Adrenal gland (tissue), 12 donors: Measurements from ENCODE around the gene PRKRIP1. TPM values are rescaled to one million over a fixed set of nuclear protein-coding genes. Genes with fewer than 3 reads are reported as not detected.

Source experiments
- DNase-seq, 7 donors: peaks; one replicate each; pipeline ENCODE4 v3.0.0-alpha.2; 2019 to 2020
- H3K27ac ChIP-seq, 5 donors: fragments of 200-600 bp; sonication (generic) in 4 of 5; 1 replicate in 3 of 5; 2 replicates in 2 of 5; pipeline versions ENCODE4 v1.5.1 to v1.8.0; 2016 to 2020; ENCODE audit warnings: mild to moderate bottlenecking in 1 of 5
- H3K27me3 ChIP-seq: fragments of 200-600 bp; 2 replicates; pipeline ENCODE4 v1.8.0; 2021
- H3K36me3 ChIP-seq, 2 donors: fragments of 200-600 bp; replicated peaks in 1 of 2; 1 replicate in 1 of 2; 2 replicates in 1 of 2; pipeline versions ENCODE4 v1.5.1 to v1.8.0; 2018 to 2022
- H3K4me1 ChIP-seq, 2 donors: fragments of 200-600 bp; replicated peaks in 1 of 2; 1 replicate in 1 of 2; 2 replicates in 1 of 2; pipeline versions ENCODE4 v1.5.1 to v1.8.0; 2018 to 2021
- H3K4me3 ChIP-seq, 4 donors: fragments of 200-600 bp; sonication (generic) in 3 of 4; one replicate each; pipeline ENCODE4 v1.5.1; 2016 to 2018
- H3K9me3 ChIP-seq, 3 donors: fragments of 200-600 bp; sonication (generic) in 1 of 3; replicated peaks in 1 of 3; 1 replicate in 2 of 3; 2 replicates in 1 of 3; pipeline versions ENCODE4 v1.5.1 to v1.8.0; 2016 to 2021
- CTCF ChIP-seq, 6 experiments: fragments of 450-650 bp in 4 of 6; fragments of 200-600 bp in 2 of 6; sonication (generic) in 1 of 6; IDR thresholded peaks; 1 replicate in 5 of 6; 2 replicates in 1 of 6; pipeline versions ENCODE4 v1.5.1 to v1.8.0; 2016 to 2021; ENCODE audit warnings: antibody characterized with exemption in 6 of 6, mild to moderate bottlenecking in 2 of 6, moderate library complexity in 1 of 6
- POLR2A ChIP-seq, 2 donors: fragments of 450-650 bp; IDR thresholded peaks; one replicate each; pipeline ENCODE4 v1.6.1; 2017; ENCODE audit warnings: antibody characterized with exemption in 2 of 2, mild to moderate bottlenecking in 2 of 2, moderate library complexity in 1 of 2
- WGBS, 4 donors: extraction: QIAGEN DNeasy Blood & Tissue Kit in 2 of 4; methylation state at CpG; one replicate each; pipeline versions ENCODE4 v1.1.5 to v1.1.7; 2013 to 2017; 5-methylcytosine and 5-hydroxymethylcytosine counted together
- intact Hi-C, 2 donors: fragments of 100-400 bp; cut with DNase I; formaldehyde crosslinking; loops; one replicate each; pipeline versions ENCODE4 v1.14.1 to v1.15.0; 2022 to 2023
- polyA plus RNA-seq, 3 donors: library from polyadenylated mRNA; stranded (reverse); fragments of 200-250 nt in 2 of 3; fragments of 350-450 nt in 1 of 3; fragmentation: Illumina TruSeq in 1 of 3; extraction: RNeasy Lipid Tissue Mini Kit (QIAGEN cat#74804) in 1 of 3; gene quantifications; one replicate each; pipeline ENCODE4 v1.2.3, GENCODE V29; 2013 to 2014
- total RNA-seq, 9 donors: library from RNA; depleted of rRNA in 4 of 9; stranded (reverse); fragments of >200 nt in 4 of 9; fragments of 120-200 nt in 1 of 9; fragmentation: NEBNext Ultra II Directional in 1 of 9; extraction: Animal tissue kit (Norgen Biotek cat#: 25700) in 1 of 9; gene quantifications; one replicate each; pipeline versions ENCODE4 v1.1.0 to v1.2.4, GENCODE V29; 2013 to 2023
- donor health status: healthy with polysubstance abuse.
- donor health status: Bipolar disorder and iron deficiency.
- donor health status: DM: yes; HTN: yes; CAD: no.
- donor health status: DM: no; HTN: no; CAD: no.
- donor health status: DM: no; HTN: no; CAD: no.
- donor health status: DM: yes; HTN: yes; CAD: no.

PRKRIP1 gene
- total and polyA plus RNA-seq, 12 donors, result 19.4 to 114 (median 31.1) TPM

GRCh38 chr7:102457352-102457924, 61.3 kb downstream of the PRKRIP1 start:
- Histone ChIP-seq H3K9me3 (no peaks in the 10 kb centered on the region), H3K27ac (no peak overlapping the region), H3K36me3 (peaks cover 0 to 39% of the 10 kb centered on the region in 2 donors), H3K4me1 (no peaks in the 10 kb centered on the region), H3K27me3 (no peaks in the 10 kb centered on the region), H3K4me3 (no peak overlapping the region)
- WGBS, 4 donors, result 92 to 95% (median 94%) methylated on average over 11 to 40 of the region's 40 CpGs
- intact Hi-C loops, result loop anchor here (10.0 kb wide), 2 partner anchors 163 to 173 kb away; partner anchors contain the start of gene SH2B2 (in 1 of the 2)
- no peak for TF ChIP-seq POLR2A (IDR thresholded peaks at IDR 0.05)
- TF ChIP-seq CTCF (IDR thresholded peaks at IDR 0.05), result no peak
- no peak for DNase-seq

- DNase-seq, result no peak
- intact Hi-C loops, result loop anchor here (10.0 kb wide), 2 partner anchors 165 to 175 kb away; partner anchors contain the start of gene SH2B2 (in 1 of the 2)
- Histone ChIP-seq H3K27ac (no peak overlapping the region), H3K4me3 (no peak overlapping the region), H3K36me3 (peaks cover 0 to 39% of the 10 kb centered on the region in 2 donors), H3K9me3 (no peaks in the 10 kb centered on the region), H3K27me3 (no peaks in the 10 kb centered on the region), H3K4me1 (peaks cover 7 to 10% of the 10 kb centered on the region in 2 donors)
- 89 to 96% (median 95%) methylated on average over 16 to 24 of the region's 24 CpGs for WGBS, 4 donors
- no peak for TF ChIP-seq CTCF (IDR thresholded peaks at IDR 0.05)
- no peak for TF ChIP-seq POLR2A (IDR thresholded peaks at IDR 0.05)
Observed at GRCh38 chr7:102459221-102459844, 63.2 kb downstream of the PRKRIP1 start.

GRCh38 chr7:102460467-102460866, 64.3 kb downstream of the PRKRIP1 start:
- H3K4me3 ChIP-seq, result no peak overlapping the region
- intact Hi-C loops, result loop anchor here in 1 of 2 donors (10.0 kb wide), 1 partner anchor 46 kb away; no protein-coding TSS in a partner anchor
- peaks cover 0 to 39% of the 10 kb centered on the region in 2 donors for H3K36me3 ChIP-seq
- TF ChIP-seq CTCF (IDR thresholded peaks at IDR 0.05) (no peak), POLR2A (IDR thresholded peaks at IDR 0.05) (no peak)
- peaks cover 7 to 13% of the 10 kb centered on the region in 2 donors for H3K4me1 ChIP-seq
- H3K9me3 ChIP-seq, result no peaks in the 10 kb centered on the region
- DNase-seq, result no peak
- no peak overlapping the region for H3K27ac ChIP-seq
- H3K27me3 ChIP-seq, result no peaks in the 10 kb centered on the region
- WGBS, 4 donors, result 84 to 91% (median 90%) methylated on average over 8 of the region's 8 CpGs

GRCh38 chr7:102463841-102464576, 67.8 kb downstream of the PRKRIP1 start:
- H3K27ac ChIP-seq, result peak overlapping the region in 3 of 5 donors; percentile 20 to 35 (median 21)
- intact Hi-C loops, result loop anchor here in 1 of 2 donors (10.0 kb wide), 1 partner anchor 49 kb away; no protein-coding TSS in a partner anchor
- no peaks in the 10 kb centered on the region for H3K27me3 ChIP-seq
- WGBS, 4 donors, result 10 to 15% (median 12%) methylated on average over 16 to 24 of the region's 24 CpGs
- peaks cover 0 to 6% of the 10 kb centered on the region in 2 donors for H3K36me3 ChIP-seq
- DNase-seq, result peak in 1 of 7 donors; percentile 44
- H3K4me3 ChIP-seq, result peak overlapping the region; percentile 53 to 87 (median 78)
- TF ChIP-seq CTCF (IDR thresholded peaks at IDR 0.05) (no peak), POLR2A (IDR thresholded peaks at IDR 0.05) (no peak)
- H3K4me1 ChIP-seq, result peaks cover 23 to 28% of the 10 kb centered on the region in 2 donors
- H3K9me3 ChIP-seq, result no peaks in the 10 kb centered on the region
